Liver (tissue), 9 donors: Measurements from ENCODE around the gene METTL25. TPM values are rescaled to one million over a fixed set of nuclear protein-coding genes. Genes with fewer than 3 reads are reported as not detected.

Experiments used
- DNase-seq: peaks from one replicate; pipeline ENCODE4 v3.0.0-alpha.2; 2017; ENCODE audit warnings: low spot score
- H3K27ac ChIP-seq, 2 donors: one replicate each; pipeline ENCODE4 v1.7.0; 2013; ENCODE audit warnings: inconsistent platforms in 2 of 2, low read length in 2 of 2, control low read depth in 1 of 2, low read depth in 1 of 2, mild to moderate bottlenecking in 1 of 2
- H3K27me3 ChIP-seq, 4 donors: one replicate each; pipeline versions ENCODE4 v1.6.1 to v1.7.0; 2013; ENCODE audit warnings: low read length in 3 of 4, inconsistent platforms in 1 of 4, mild to moderate bottlenecking in 1 of 4, moderate library complexity in 1 of 4; ENCODE audit not compliant: control insufficient read depth in 4 of 4, insufficient read depth in 4 of 4
- H3K36me3 ChIP-seq, 4 donors: one replicate each; pipeline versions ENCODE4 v1.6.1 to v1.7.0; 2013; ENCODE audit warnings: low read length in 3 of 4, mild to moderate bottlenecking in 3 of 4, low read depth in 1 of 4, moderate library complexity in 1 of 4; ENCODE audit not compliant: control insufficient read depth in 4 of 4, insufficient read depth in 3 of 4
- H3K4me1 ChIP-seq, 4 donors: one replicate each; pipeline versions ENCODE4 v1.6.1 to v1.7.0; 2013; ENCODE audit warnings: low read length in 3 of 4, mild to moderate bottlenecking in 3 of 4, moderate library complexity in 1 of 4; ENCODE audit not compliant: control insufficient read depth in 4 of 4, insufficient read depth in 4 of 4
- H3K4me3 ChIP-seq, 3 donors: one replicate each; pipeline versions ENCODE4 v1.6.1 to v1.7.0; 2013; ENCODE audit warnings: low read length in 3 of 3, control low read depth in 1 of 3, low read depth in 1 of 3, mild to moderate bottlenecking in 1 of 3
- H3K9ac ChIP-seq, 2 donors: one replicate each; pipeline ENCODE4 v1.7.0; 2013; ENCODE audit warnings: low read length in 2 of 2, mild to moderate bottlenecking in 2 of 2, moderate library complexity in 2 of 2, control low read depth in 1 of 2, low read depth in 1 of 2
- H3K9me3 ChIP-seq, 4 donors: one replicate each; pipeline versions ENCODE4 v1.6.1 to v1.7.0; 2013; ENCODE audit warnings: low read length in 3 of 4; ENCODE audit not compliant: control insufficient read depth in 4 of 4
- ATF3 ChIP-seq: IDR thresholded peaks from 2 replicates; pipeline ENCODE4 v1.6.1; 2016; ENCODE audit warnings: antibody characterized with exemption
- FOXA2 ChIP-seq: IDR thresholded peaks from 2 replicates; pipeline ENCODE4 v1.6.1; 2016; ENCODE audit warnings: antibody characterized with exemption
- GABPA ChIP-seq, 2 donors: IDR thresholded peaks in 1 of 2; conservative IDR thresholded peaks in 1 of 2; 2 replicates each; pipeline ENCODE4 v1.6.1; 2016; ENCODE audit warnings: antibody characterized with exemption in 2 of 2, mild to moderate bottlenecking in 1 of 2, moderate library complexity in 1 of 2
- HNF4A ChIP-seq, 2 donors: conservative IDR thresholded peaks; 2 replicates each; pipeline ENCODE4 v1.6.1; 2016; ENCODE audit warnings: antibody characterized with exemption in 2 of 2, mild to moderate bottlenecking in 2 of 2
- JUND ChIP-seq, 2 donors: IDR thresholded peaks; 2 replicates each; pipeline ENCODE4 v1.6.1; 2016; ENCODE audit warnings: antibody characterized with exemption in 2 of 2
- MAX ChIP-seq: IDR thresholded peaks from 2 replicates; pipeline ENCODE4 v1.6.1; 2016; ENCODE audit warnings: antibody characterized with exemption
- REST ChIP-seq: IDR thresholded peaks from 2 replicates; pipeline ENCODE4 v1.6.1; 2016; ENCODE audit warnings: antibody characterized with exemption, mild to moderate bottlenecking
- RXRA ChIP-seq, 2 donors: IDR thresholded peaks; 2 replicates each; pipeline ENCODE4 v1.6.1; 2017 to 2018; ENCODE audit warnings: antibody characterized with exemption in 2 of 2, mild to moderate bottlenecking in 1 of 2
- SP1 ChIP-seq: IDR thresholded peaks from 2 replicates; pipeline ENCODE4 v1.6.1; 2018; ENCODE audit warnings: antibody characterized with exemption, mild to moderate bottlenecking
- TAF1 ChIP-seq: conservative IDR thresholded peaks from 2 replicates; pipeline ENCODE4 v1.6.1; 2016; ENCODE audit warnings: antibody characterized with exemption, mild to moderate bottlenecking
- YY1 ChIP-seq: IDR thresholded peaks from 2 replicates; pipeline ENCODE4 v1.6.1; 2016; ENCODE audit warnings: antibody characterized with exemption, mild to moderate bottlenecking
- ZBTB33 ChIP-seq: IDR thresholded peaks from 2 replicates; pipeline ENCODE4 v1.6.1; 2016; ENCODE audit warnings: antibody characterized with exemption
- WGBS: extraction: QIAGEN DNeasy Blood & Tissue Kit; methylation state at CpG from one replicate; pipeline ENCODE4 v1.1.7; 2013; 5-methylcytosine and 5-hydroxymethylcytosine counted together
- polyA plus RNA-seq, 2 donors: library from polyadenylated mRNA; stranded (reverse) in 1 of 2; unstranded in 1 of 2; fragments of 200-250 nt in 1 of 2; fragments of >200 nt in 1 of 2; fragmentation: Nextera tagmentation in 1 of 2; extraction: Ambion mirVana in 1 of 2; gene quantifications; one replicate each; pipeline versions ENCODE4 v1.2.1 to v1.2.3, GENCODE V29; 2013 to 2015
- total RNA-seq, 2 donors: library from RNA; depleted of rRNA; stranded (reverse); fragments of >200 nt; gene quantifications; one replicate each; pipeline ENCODE4 v1.2.3, GENCODE V29; 2014
- donor health status: healthy.
- donor health status: healthy.
- donor health status: healthy.
- donor health status: healthy.
- donor health status: healthy.

Gene METTL25
- total and polyA plus RNA-seq, 4 donors: 1.5 to 13.4 (median 9.6) TPM

GRCh38 chr12:82412246-82412645, 53.9 kb downstream of the METTL25 start:
- TF ChIP-seq ATF3 (no peak), SP1 (no peak), ZBTB33 (no peak), MAX (no peak), TAF1 (no peak), RXRA (IDR thresholded peaks at IDR 0.05) (no peak), REST (no peak), FOXA2 (no peak), YY1 (no peak)
- Histone ChIP-seq H3K27ac (no peak overlapping the region), H3K9ac (no peak overlapping the region), H3K4me1 (no peaks in the 10 kb centered on the region), H3K27me3 (no peaks in the 10 kb centered on the region), H3K9me3 (no peaks in the 10 kb centered on the region), H3K36me3 (peaks cover 0 to 2% (median 0%) of the 10 kb centered on the region in 4 donors), H3K4me3 (no peak overlapping the region)
- no peak for DNase-seq
- 99% methylated on average over 1 of the region's 1 CpG for WGBS

- 96% methylated on average over 2 of the region's 2 CpGs for WGBS
Observed at GRCh38 chr12:82414044-82414443, 55.7 kb downstream of the METTL25 start.

More at GRCh38 chr12:82414044-82414443, 55.7 kb downstream of the METTL25 start:
- H3K36me3 ChIP-seq: peaks cover 0 to 2% (median 0%) of the 10 kb centered on the region in 4 donors
- H3K9ac ChIP-seq: no peak overlapping the region
- H3K4me3 ChIP-seq: no peak overlapping the region
- H3K9me3 ChIP-seq: no peaks in the 10 kb centered on the region
- no peak for DNase-seq
- no peak overlapping the region for H3K27ac ChIP-seq
- no peak for TF ChIP-seq JUND (IDR thresholded peaks at IDR 0.05)
- TF ChIP-seq HNF4A (conservative IDR thresholded peaks at IDR 0.05): no peak
- no peak for TF ChIP-seq REST
- no peak for TF ChIP-seq ATF3
- TF ChIP-seq GABPA (IDR thresholded peaks at IDR 0.05 in 1 of 2, conservative IDR thresholded peaks at IDR 0.05 in 1 of 2): no peak
- TF ChIP-seq SP1: no peak
- no peak for TF ChIP-seq ZBTB33
- no peak for TF ChIP-seq RXRA (IDR thresholded peaks at IDR 0.05)
- TF ChIP-seq MAX: no peak
- no peaks in the 10 kb centered on the region for H3K4me1 ChIP-seq
- H3K27me3 ChIP-seq: no peaks in the 10 kb centered on the region
